Measurements from ENCODE around the gene ADGRV1.

DNA sequence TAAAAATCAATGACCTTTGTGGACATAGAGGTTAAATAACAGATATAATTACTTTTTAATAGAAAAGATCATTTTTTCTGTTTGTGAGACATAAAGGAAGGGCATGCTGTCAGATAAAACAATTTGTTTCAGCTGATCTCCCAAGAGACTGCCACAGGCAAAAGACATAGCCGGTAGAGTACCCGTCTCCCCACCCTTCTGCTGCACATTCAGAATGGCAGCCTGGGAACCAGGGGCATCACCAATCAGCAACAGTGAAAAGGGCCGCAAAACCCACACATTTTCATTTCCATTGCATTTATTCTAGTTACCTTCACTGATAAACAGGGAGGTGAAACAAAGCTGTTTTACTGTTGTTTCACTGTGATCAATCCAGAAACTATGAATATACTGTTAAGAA, 466.9 kb downstream of the ADGRV1 start:
- TF ChIP-seq, protein P1, sequence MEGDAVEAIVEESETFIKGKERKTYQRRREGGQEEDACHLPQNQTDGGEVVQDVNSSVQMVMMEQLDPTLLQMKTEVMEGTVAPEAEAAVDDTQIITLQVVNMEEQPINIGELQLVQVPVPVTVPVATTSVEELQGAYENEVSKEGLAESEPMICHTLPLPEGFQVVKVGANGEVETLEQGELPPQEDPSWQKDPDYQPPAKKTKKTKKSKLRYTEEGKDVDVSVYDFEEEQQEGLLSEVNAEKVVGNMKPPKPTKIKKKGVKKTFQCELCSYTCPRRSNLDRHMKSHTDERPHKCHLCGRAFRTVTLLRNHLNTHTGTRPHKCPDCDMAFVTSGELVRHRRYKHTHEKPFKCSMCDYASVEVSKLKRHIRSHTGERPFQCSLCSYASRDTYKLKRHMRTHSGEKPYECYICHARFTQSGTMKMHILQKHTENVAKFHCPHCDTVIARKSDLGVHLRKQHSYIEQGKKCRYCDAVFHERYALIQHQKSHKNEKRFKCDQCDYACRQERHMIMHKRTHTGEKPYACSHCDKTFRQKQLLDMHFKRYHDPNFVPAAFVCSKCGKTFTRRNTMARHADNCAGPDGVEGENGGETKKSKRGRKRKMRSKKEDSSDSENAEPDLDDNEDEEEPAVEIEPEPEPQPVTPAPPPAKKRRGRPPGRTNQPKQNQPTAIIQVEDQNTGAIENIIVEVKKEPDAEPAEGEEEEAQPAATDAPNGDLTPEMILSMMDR (IDR thresholded peaks at IDR 0.05; ENCODE audit: insufficient read depth, low read depth, low read length): no peak
- no peak for TF ChIP-seq EZH2 (IDR thresholded peaks at IDR 0.05; ENCODE audit: insufficient read depth, low read length)
